HepG2 (cell line): ENCODE measurements around the gene TMEM114. TPM values are rescaled to one million over a fixed set of nuclear protein-coding genes. Genes with fewer than 3 reads are reported as not detected.

Experiments
- ATAC-seq: fragments of 200-7000 bp; cut with Tn5 transposase; 3 replicates; pipeline ENCODE4 v1.9.1; 2020; ENCODE audit warnings: mild to moderate bottlenecking, moderate library complexity
- BruUV-seq: library from RNA; stranded (reverse); fragments of 400-500 nt; replicated peaks from 2 replicates; lab custom pipeline; 2021; lab: Mats Ljungman, UMichigan
- CTCF ChIA-PET: fragments of 300-600 bp; formaldehyde crosslinking; extraction: SDS; loops from one replicate; lab custom pipeline; 2021; ENCODE audit warnings: low total read pairs, inconsistent platforms, low intra/inter-chr PET ratio; lab: Yijun Ruan, JAX
- POLR2A ChIA-PET: fragments of 350-600 bp; sonication (Branson Sonifier 250); formaldehyde crosslinking; loops from one replicate; lab custom pipeline; 2020; ENCODE audit warnings: antibody characterized with exemption, inconsistent platforms; lab: Yijun Ruan, JAX
- DNase-seq: peaks from one replicate; pipeline ENCODE4 v3.0.0-alpha.2; 2015; ENCODE audit warnings: low spot score
- FAIRE-seq: peaks from 3 replicates; lab custom pipeline; 2011; peaks lifted over from hg19 to GRCh38; lab: Jason Lieb, UNC
- H2AFZ ChIP-seq: one replicate; pipeline ENCODE4 v1.6.1; 2011; ENCODE audit warnings: low read length, inconsistent platforms
- H3K27ac ChIP-seq: fragments of 300-600 bp; 3 replicates; pipeline ENCODE4 v1.8.0; 2011; ENCODE audit warnings: mixed run types, mild to moderate bottlenecking, mixed read lengths, low read length, inconsistent platforms; ENCODE audit not compliant: insufficient read depth; ENCODE audit errors: extremely low read length
- H3K27me3 ChIP-seq, 2 experiments: fragments of 200-600 bp in 1 of 2; 2 replicates in 1 of 2; 3 replicates in 1 of 2; pipeline versions ENCODE4 v1.6.0 to v1.8.0; 2011; ENCODE audit warnings: low read length in 2 of 2, mild to moderate bottlenecking in 2 of 2, moderate library complexity in 2 of 2, inconsistent platforms in 1 of 2; ENCODE audit not compliant: insufficient read depth in 2 of 2, control insufficient read depth in 1 of 2
- H3K36me3 ChIP-seq, 2 experiments: fragments of 200-600 bp in 1 of 2; replicated peaks in 1 of 2; 2 replicates in 1 of 2; 3 replicates in 1 of 2; pipeline versions ENCODE4 v1.5.1 to v1.8.0; 2011; ENCODE audit warnings: low read length in 2 of 2, inconsistent platforms in 1 of 2; ENCODE audit not compliant: insufficient read depth in 2 of 2, control insufficient read depth in 1 of 2
- H3K4me1 ChIP-seq: 2 replicates; pipeline ENCODE4 v1.5.1; 2012; ENCODE audit warnings: low read length, inconsistent platforms; ENCODE audit not compliant: insufficient read depth
- H3K4me2 ChIP-seq: 2 replicates; pipeline ENCODE4 v1.6.0; 2011; ENCODE audit warnings: low read depth, low read length, inconsistent platforms
- H3K4me3 ChIP-seq, 3 experiments: fragments of 200-600 bp in 1 of 3; sonication (generic), shearing (Covaris generic) in 1 of 3; replicated peaks in 1 of 3; 2 replicates each; pipeline ENCODE4 v1.5.1; 2011 to 2016; ENCODE audit warnings: low read length in 3 of 3, inconsistent platforms in 2 of 3, low read depth in 2 of 3, mild to moderate bottlenecking in 2 of 3, control low read depth in 1 of 3, mixed read lengths in 1 of 3; ENCODE audit not compliant: insufficient read depth in 1 of 3
- H3K79me2 ChIP-seq: one replicate; pipeline ENCODE4 v1.6.1; 2011; ENCODE audit warnings: low read length, inconsistent platforms; ENCODE audit not compliant: insufficient read depth
- H3K9ac ChIP-seq: 2 replicates; pipeline ENCODE4 v1.6.0; 2011; ENCODE audit warnings: mild to moderate bottlenecking, low read depth, low read length, inconsistent platforms; ENCODE audit not compliant: insufficient read depth
- H3K9me3 ChIP-seq: 2 replicates; pipeline ENCODE4 v1.5.1; 2012; ENCODE audit warnings: mild to moderate bottlenecking, low read length
- H4K20me1 ChIP-seq: 2 replicates; pipeline ENCODE4 v1.6.0; 2011; ENCODE audit warnings: inconsistent platforms, mild to moderate bottlenecking, low read length, moderate library complexity; ENCODE audit not compliant: insufficient read depth
- FOXK1 ChIP-seq: sonication (generic); formaldehyde crosslinking; IDR thresholded peaks from 2 replicates; pipeline ENCODE4 v1.4.0; 2020; ENCODE audit warnings: low read depth, missing genetic modification reagents, borderline replicate concordance
- FOXO1 ChIP-seq: sonication (generic); formaldehyde crosslinking; IDR thresholded peaks from 2 replicates; pipeline ENCODE4 v1.4.0; 2020; ENCODE audit warnings: missing genetic modification reagents
- HNRNPLL ChIP-seq: fragments of 200-400 bp; formaldehyde crosslinking; IDR thresholded peaks from 2 replicates; pipeline ENCODE4 v1.6.1; 2017; ENCODE audit warnings: mild to moderate bottlenecking, low read depth, low read length; ENCODE audit not compliant: poor library complexity, severe bottlenecking
- KAT2B ChIP-seq: fragments of 150-350 bp; IDR thresholded peaks from 2 replicates; pipeline ENCODE4 v1.6.1; 2014; ENCODE audit warnings: low read depth, low read length, borderline replicate concordance
- MBD4 ChIP-seq: IDR thresholded peaks from 2 replicates; pipeline ENCODE4 v1.6.1; 2012; ENCODE audit warnings: low read length, inconsistent platforms, borderline replicate concordance
- POLR2G ChIP-seq: fragments of 200-400 bp; formaldehyde crosslinking; IDR thresholded peaks from 2 replicates; pipeline ENCODE4 v1.6.1; 2018; ENCODE audit warnings: mild to moderate bottlenecking, low read depth, low read length, moderate library complexity
- SALL1 ChIP-seq: sonication (generic); formaldehyde crosslinking; IDR thresholded peaks from 2 replicates; pipeline ENCODE4 v1.8.0; 2022; ENCODE audit warnings: mild to moderate bottlenecking, missing genetic modification reagents
- SYNCRIP ChIP-seq: fragments of 200-400 bp; formaldehyde crosslinking; IDR thresholded peaks from 2 replicates; pipeline ENCODE4 v1.6.1; 2018; ENCODE audit warnings: mild to moderate bottlenecking, low read depth, low read length; ENCODE audit not compliant: insufficient read depth
- U2AF2 ChIP-seq: fragments of 200-400 bp; formaldehyde crosslinking; IDR thresholded peaks from 2 replicates; pipeline ENCODE4 v1.6.1; 2017; ENCODE audit warnings: low read depth, mild to moderate bottlenecking, low read length
- ZNF101 ChIP-seq: sonication (generic); formaldehyde crosslinking; IDR thresholded peaks from 2 replicates; pipeline ENCODE4 v1.4.0; 2020; ENCODE audit warnings: mild to moderate bottlenecking, low read depth, missing genetic modification reagents, borderline replicate concordance
- ZNF12 ChIP-seq: sonication (generic); formaldehyde crosslinking; IDR thresholded peaks from 2 replicates; pipeline ENCODE4 v1.5.0; 2020; ENCODE audit warnings: missing genetic modification reagents
- ZNF343 ChIP-seq: sonication (generic); formaldehyde crosslinking; IDR thresholded peaks from 2 replicates; pipeline ENCODE4 v1.4.0; 2020; ENCODE audit warnings: mild to moderate bottlenecking, missing genetic modification reagents
- ZNF501 ChIP-seq: sonication (generic); formaldehyde crosslinking; IDR thresholded peaks from 2 replicates; pipeline ENCODE4 v1.5.1; 2020; ENCODE audit warnings: mild to moderate bottlenecking, moderate library complexity, missing genetic modification reagents
- ZNF605 ChIP-seq: sonication (generic); formaldehyde crosslinking; IDR thresholded peaks from 2 replicates; pipeline ENCODE4 v1.8.0; 2022; ENCODE audit warnings: mild to moderate bottlenecking, missing genetic modification reagents
- ZNF614 ChIP-seq: IDR thresholded peaks from 2 replicates; pipeline ENCODE4 v1.6.1; 2018; ENCODE audit warnings: missing biosample characterization, missing genetic modification reagents, inconsistent platforms, borderline replicate concordance
- WGBS: methylation state at CpG from one replicate; pipeline ENCODE4 v1.1.6; 2017; ENCODE audit warnings: low lambda C conversion rate; 5-methylcytosine and 5-hydroxymethylcytosine counted together
- in situ Hi-C: cut with HindIII; loops from 2 replicates; pipeline ENCODE4 v1.10.0; 2017; ENCODE audit warnings: low pct_unique_long_range_greater_than_20kb; ENCODE audit not compliant: extremely low pct_ligation_motif_present
- intact Hi-C: fragments of 100-400 bp; cut with micrococcal nuclease; formaldehyde crosslinking; loops from one replicate; pipeline ENCODE4 v1.10.0; 2022; ENCODE audit not compliant: unreplicated experiment
- polyA plus RNA-seq, 8 experiments: library from polyadenylated mRNA; depleted of rRNA in 3 of 8; stranded (reverse) in 7 of 8; unstranded in 1 of 8; fragments of >200 nt; fragmentation: Illumina TruSeq in 4 of 8; extraction: Trizol in 4 of 8; gene quantifications; 2 replicates each; pipeline versions ENCODE4 v1.2.1 to v1.2.3, GENCODE V29; 2011 to 2016; ENCODE audit warnings: low read depth in 4 of 8, missing spikeins in 1 of 8, mixed read lengths in 1 of 8; ENCODE audit not compliant: insufficient read depth in 1 of 8
- total RNA-seq, 5 experiments: library from RNA; depleted of rRNA; stranded (reverse); fragments of >200 nt; fragmentation: Illumina TruSeq; extraction: Trizol; gene quantifications; 2 replicates each; pipeline ENCODE4 v1.2.3, GENCODE V29; 2016; ENCODE audit warnings: low read depth in 1 of 5
- TF ChIP-seq, protein P1 (sequence below): sonication (generic); formaldehyde crosslinking; IDR thresholded peaks from 2 replicates; pipeline ENCODE4 v1.4.0; 2020; ENCODE audit warnings: low read depth, mild to moderate bottlenecking, missing genetic modification reagents
- TF ChIP-seq, protein P2 (sequence below): IDR thresholded peaks from 2 replicates; pipeline ENCODE4 v1.6.1; 2016; ENCODE audit warnings: control low read depth

TMEM114 gene
- total and polyA plus RNA-seq, 2 of the 13 experiments (the other 11 are each of a cell fraction or from before 2014, with no cell fraction given): not detected

DNA sequence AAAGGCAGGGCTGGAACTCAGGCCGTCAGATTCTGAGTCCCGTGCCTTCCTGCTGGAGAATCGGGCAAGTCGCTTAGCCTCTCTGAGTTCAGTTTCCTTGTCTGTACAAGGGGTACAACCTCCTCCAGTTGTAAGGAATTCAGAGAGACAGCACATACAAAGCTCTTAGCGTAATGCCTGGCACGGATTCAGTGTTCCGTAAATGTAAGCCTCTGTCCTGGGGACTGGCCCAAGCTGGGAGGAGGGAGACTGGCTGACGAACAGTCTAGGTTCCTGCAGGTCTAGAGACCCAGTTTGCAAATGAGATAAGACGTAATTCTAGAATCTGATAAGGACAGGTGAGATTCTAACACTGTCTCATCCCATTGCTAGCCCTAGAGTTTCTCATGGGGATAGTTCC, 41.1 kb upstream of the TMEM114 start:
- H3K27me3 ChIP-seq: no peaks in the 10 kb centered on the region
- intact Hi-C loops: loop anchor here (5.0 kb wide), 1 partner anchor 289 kb away; no protein-coding TSS in a partner anchor
- ChIA-PET CTCF (no interaction called here), POLR2A (no interaction called here)
- no peak for TF ChIP-seq FOXO1
- TF ChIP-seq SALL1 (CRISPR knock-in tag): 0 out of 2 replicates have a peak, but pooled peaks have one; percentile 8
- 0 out of 2 replicates have a peak, but pooled peaks cover 4% of the 10 kb centered on the region for H4K20me1 ChIP-seq
- no peak overlapping the region for H3K4me3 ChIP-seq
- H3K9me3 ChIP-seq: no peaks in the 10 kb centered on the region
- H3K4me1 ChIP-seq: peaks cover 22% of the 10 kb centered on the region
- no peak overlapping the region for H3K27ac ChIP-seq
- peaks cover 62 to 92% of the 10 kb centered on the region in 2 experiments for H3K36me3 ChIP-seq
- FAIRE-seq (no peak), DNase-seq (no peak), ATAC-seq (no peak)
- BruUV-seq: no TSS peak
- no peak overlapping the region for H3K4me2 ChIP-seq
- H3K9ac ChIP-seq: no peak overlapping the region
- WGBS: 96% methylated on average over 9 of the region's 9 CpGs
- no peaks in the 10 kb centered on the region for H3K79me2 ChIP-seq
- no peak overlapping the region for H2AFZ ChIP-seq
- in situ Hi-C loops: no loop called here

DNA sequence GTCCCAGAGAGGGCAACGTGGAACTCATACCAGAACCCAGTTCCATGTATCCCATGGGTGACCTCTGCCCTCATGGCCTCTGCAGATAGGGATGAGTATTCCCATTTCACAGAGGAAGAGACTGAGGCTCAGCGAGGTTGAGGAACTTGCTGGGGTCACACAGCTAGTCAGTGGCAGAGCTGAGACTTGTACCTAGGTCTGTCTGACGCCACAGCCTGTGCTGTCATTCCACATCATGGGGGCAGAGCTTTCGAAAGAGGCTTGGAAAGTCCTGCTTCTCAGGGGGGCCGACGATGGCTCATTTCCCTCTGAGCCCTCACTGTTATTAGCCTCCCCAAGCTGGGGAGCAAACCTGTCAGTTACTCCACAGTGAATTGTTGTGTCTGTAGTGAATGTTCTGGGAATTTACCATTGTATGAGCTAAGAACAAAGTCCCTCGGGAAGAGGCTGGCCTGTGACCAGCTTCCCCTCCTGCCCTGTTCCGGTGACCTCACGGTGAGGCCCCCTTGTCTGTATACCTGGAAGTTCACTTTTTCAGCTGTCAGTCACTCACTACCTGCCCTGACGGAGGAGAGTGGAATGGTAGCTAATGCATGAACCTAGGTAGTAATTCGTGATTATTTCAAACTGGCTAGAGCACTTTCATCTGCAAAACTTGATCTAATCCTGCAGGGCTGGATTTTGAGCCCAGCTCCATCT, 40.1 kb upstream of the TMEM114 start:
- Histone ChIP-seq H4K20me1 (0 out of 2 replicates have a peak, but pooled peaks cover 4% of the 10 kb centered on the region), H3K9ac (no peak overlapping the region), H3K9me3 (no peaks in the 10 kb centered on the region), H3K4me3 (no peak overlapping the region), H3K27ac (no peak overlapping the region), H3K27me3 (no peaks in the 10 kb centered on the region), H3K4me2 (no peak overlapping the region), H3K4me1 (peaks cover 22% of the 10 kb centered on the region), H2AFZ (no peak overlapping the region), H3K36me3 (peaks cover 67 to 93% of the 10 kb centered on the region in 2 experiments), H3K79me2 (peaks cover 3% of the 10 kb centered on the region)
- DNase-seq (no peak), FAIRE-seq (no peak), ATAC-seq (peak; percentile 8; the same call in 2 of the 3 replicates)
- in situ Hi-C loops: no loop called here
- CTCF ChIA-PET: no interaction called here
- intact Hi-C loops: loop anchor here (5.0 kb wide), 1 partner anchor 288 kb away; no protein-coding TSS in a partner anchor
- POLR2A ChIA-PET: no interaction called here
- WGBS: 83% methylated on average over 11 of the region's 11 CpGs
- no TSS peak for BruUV-seq
- no peak for TF ChIP-seq MBD4
- TF ChIP-seq, protein P1, sequence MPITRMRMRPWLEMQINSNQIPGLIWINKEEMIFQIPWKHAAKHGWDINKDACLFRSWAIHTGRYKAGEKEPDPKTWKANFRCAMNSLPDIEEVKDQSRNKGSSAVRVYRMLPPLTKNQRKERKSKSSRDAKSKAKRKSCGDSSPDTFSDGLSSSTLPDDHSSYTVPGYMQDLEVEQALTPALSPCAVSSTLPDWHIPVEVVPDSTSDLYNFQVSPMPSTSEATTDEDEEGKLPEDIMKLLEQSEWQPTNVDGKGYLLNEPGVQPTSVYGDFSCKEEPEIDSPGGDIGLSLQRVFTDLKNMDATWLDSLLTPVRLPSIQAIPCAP: no peak
- 0 out of 2 replicates have a peak, but pooled peaks have one; percentile 17 for TF ChIP-seq ZNF501 (CRISPR knock-in tag)
- no peak for TF ChIP-seq FOXK1 (CRISPR knock-in tag)
- TF ChIP-seq ZNF614 (CRISPR knock-in tag): no peak
- TF ChIP-seq ZNF12 (CRISPR knock-in tag): no peak
- no peak for TF ChIP-seq HNRNPLL
- no peak for TF ChIP-seq SYNCRIP
- TF ChIP-seq POLR2G: no peak
- no peak for TF ChIP-seq KAT2B
- TF ChIP-seq ZNF605 (CRISPR knock-in tag): no peak
- no peak for TF ChIP-seq ZNF343 (CRISPR knock-in tag)
- TF ChIP-seq ZNF101: no peak
- TF ChIP-seq U2AF2: no peak
- TF ChIP-seq, protein P2, sequence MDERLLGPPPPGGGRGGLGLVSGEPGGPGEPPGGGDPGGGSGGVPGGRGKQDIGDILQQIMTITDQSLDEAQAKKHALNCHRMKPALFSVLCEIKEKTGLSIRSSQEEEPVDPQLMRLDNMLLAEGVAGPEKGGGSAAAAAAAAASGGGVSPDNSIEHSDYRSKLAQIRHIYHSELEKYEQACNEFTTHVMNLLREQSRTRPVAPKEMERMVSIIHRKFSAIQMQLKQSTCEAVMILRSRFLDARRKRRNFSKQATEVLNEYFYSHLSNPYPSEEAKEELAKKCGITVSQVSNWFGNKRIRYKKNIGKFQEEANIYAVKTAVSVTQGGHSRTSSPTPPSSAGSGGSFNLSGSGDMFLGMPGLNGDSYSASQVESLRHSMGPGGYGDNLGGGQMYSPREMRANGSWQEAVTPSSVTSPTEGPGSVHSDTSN (CRISPR knock-in tag): peak; percentile 34; the same call in 1 of the 2 replicates
